ENCODE data around the gene NACC1. TPM values are rescaled to one million over a fixed set of nuclear protein-coding genes. Genes with fewer than 3 reads are reported as not detected.

Gene NACC1
- total and polyA plus RNA-seq, 2 of the 13 experiments (the other 11 are each of a cell fraction or from before 2014, with no cell fraction given) = 31.8 to 42.3 TPM

DNA sequence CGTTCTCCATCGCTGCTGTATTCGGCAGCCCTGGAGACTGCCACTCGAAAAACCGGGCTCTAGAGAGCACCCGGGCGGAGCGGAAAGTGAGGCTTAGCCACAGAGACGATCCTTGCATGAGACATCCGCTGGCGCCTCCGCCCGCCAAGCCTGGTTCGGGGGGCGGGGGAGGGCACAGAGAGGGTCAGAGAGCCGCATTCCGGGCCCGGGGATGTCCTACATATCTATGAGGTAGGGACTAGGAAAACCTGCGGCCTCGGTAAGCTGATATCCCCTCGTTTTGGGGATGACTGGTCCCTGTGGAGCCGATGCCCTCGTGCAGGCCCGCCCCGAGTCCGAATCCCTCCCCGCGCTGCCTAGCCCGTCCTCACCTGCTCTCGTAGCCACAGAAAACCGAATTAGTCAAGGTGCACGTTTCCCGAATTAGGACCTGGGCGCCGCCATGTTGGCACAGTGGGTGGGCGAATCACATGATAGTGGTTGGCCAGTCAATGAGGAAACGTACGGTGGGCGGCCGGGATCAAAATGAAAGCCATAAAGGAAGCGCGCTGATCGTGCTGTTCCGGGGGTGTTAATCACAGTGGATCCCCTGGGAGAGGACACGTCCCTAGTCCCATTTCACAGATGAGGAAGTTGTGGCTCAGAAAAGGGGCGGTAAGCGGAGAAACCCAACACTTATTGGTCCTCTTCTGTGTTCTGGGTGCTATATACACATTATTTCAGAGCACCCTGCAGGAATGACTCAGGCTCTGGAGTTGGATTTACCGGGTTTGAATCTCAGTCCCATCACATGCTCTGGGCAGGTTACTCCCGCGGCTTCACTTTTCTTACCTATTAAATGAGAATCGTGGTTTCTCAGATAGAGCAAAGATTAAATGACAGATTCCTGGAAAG is 1.5 kb upstream of the NACC1 start, which contains the start of gene TRMT1 (continued):
- TF ChIP-seq, protein P1, sequence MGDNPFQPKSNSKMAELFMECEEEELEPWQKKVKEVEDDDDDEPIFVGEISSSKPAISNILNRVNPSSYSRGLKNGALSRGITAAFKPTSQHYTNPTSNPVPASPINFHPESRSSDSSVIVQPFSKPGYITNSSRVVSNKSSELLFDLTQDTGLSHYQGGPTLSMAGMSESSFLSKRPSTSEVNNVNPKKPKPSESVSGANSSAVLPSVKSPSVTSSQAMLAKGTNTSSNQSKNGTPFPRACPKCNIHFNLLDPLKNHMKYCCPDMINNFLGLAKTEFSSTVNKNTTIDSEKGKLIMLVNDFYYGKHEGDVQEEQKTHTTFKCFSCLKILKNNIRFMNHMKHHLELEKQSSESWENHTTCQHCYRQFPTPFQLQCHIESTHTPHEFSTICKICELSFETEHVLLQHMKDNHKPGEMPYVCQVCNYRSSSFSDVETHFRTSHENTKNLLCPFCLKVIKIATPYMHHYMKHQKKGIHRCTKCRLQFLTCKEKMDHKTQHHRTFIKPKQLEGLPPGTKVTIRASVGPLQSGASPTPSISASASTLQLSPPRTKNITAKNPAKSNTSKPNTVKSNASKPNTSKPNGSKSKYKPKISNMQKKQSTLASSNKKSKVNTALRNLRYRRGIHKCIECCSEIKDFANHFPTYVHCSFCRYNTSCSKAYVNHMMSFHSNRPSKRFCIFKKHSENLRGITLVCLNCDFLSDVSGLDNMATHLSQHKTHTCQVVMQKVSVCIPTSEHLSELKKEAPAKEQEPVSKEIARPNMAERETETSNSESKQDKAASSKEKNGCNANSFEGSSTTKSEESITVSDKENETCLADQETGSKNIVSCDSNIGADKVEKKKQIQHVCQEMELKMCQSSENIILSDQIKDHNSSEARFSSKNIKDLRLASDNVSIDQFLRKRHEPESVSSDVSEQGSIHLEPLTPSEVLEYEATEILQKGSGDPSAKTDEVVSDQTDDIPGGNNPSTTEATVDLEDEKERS (CRISPR knock-in tag; IDR thresholded peaks at IDR 0.05) = no peak
- TF ChIP-seq GABPB1 (CRISPR knock-in tag; IDR thresholded peaks at IDR 0.05) (peak; percentile 81), PAWR (CRISPR knock-in tag; IDR thresholded peaks at IDR 0.05; ENCODE audit: borderline replicate concordance) (no peak), HES4 (CRISPR knock-in tag; IDR thresholded peaks at IDR 0.05; ENCODE audit: borderline replicate concordance) (no peak), ATF1 (CRISPR knock-in tag; IDR thresholded peaks at IDR 0.05) (0 out of 2 replicates have a peak, but pooled peaks have one; percentile 33), ZBTB7B (CRISPR knock-in tag; IDR thresholded peaks at IDR 0.05) (peak; percentile 62; the same call in 1 of the 2 replicates), SP4 (CRISPR knock-in tag; IDR thresholded peaks at IDR 0.05) (peak; percentile 50; the same call in 1 of the 2 replicates), ZNF780A (CRISPR knock-in tag; IDR thresholded peaks at IDR 0.05) (no peak), ZNF441 (CRISPR knock-in tag; IDR thresholded peaks at IDR 0.05; ENCODE audit: borderline replicate concordance) (peak; percentile 53; the same call in 1 of the 2 replicates), ZNF451 (CRISPR knock-in tag; IDR thresholded peaks at IDR 0.05) (no peak), RAD51 (IDR thresholded peaks at IDR 0.05; ENCODE audit: borderline replicate concordance) (peak; percentile 60), ZNF256 (CRISPR knock-in tag; conservative IDR thresholded peaks at IDR 0.05) (no peak; the same call in 1 of the 2 replicates), ZNF33B (CRISPR knock-in tag; IDR thresholded peaks at IDR 0.05) (0 out of 2 replicates have a peak, but pooled peaks have one; percentile 69), ZNF644 (CRISPR knock-in tag; IDR thresholded peaks at IDR 0.05; ENCODE audit: low read depth) (no peak), ZNF30 (CRISPR knock-in tag; IDR thresholded peaks at IDR 0.05) (no peak), ZNF740 (CRISPR knock-in tag; IDR thresholded peaks at IDR 0.05) (peak; percentile 92), CAMTA2 (CRISPR knock-in tag; IDR thresholded peaks at IDR 0.05; ENCODE audit: borderline replicate concordance) (no peak), ZNF616 (CRISPR knock-in tag; IDR thresholded peaks at IDR 0.05; ENCODE audit: low read depth) (no peak), ZNF691 (CRISPR knock-in tag; IDR thresholded peaks at IDR 0.05; ENCODE audit: borderline replicate concordance, low read depth) (0 out of 2 replicates have a peak, but pooled peaks have one; percentile 74), PHF8 (CRISPR knock-in tag; IDR thresholded peaks at IDR 0.05) (peak; percentile 79), POLR2AphosphoS5 (IDR thresholded peaks at IDR 0.05; ENCODE audit: low read depth, low read length) (peak; percentile 57; the same call in 1 of the 2 replicates), SOX5 (CRISPR knock-in tag; IDR thresholded peaks at IDR 0.05; ENCODE audit: borderline replicate concordance) (no peak), ISX (CRISPR knock-in tag; conservative IDR thresholded peaks at IDR 0.05) (no peak)
- TF ChIP-seq, protein P2, sequence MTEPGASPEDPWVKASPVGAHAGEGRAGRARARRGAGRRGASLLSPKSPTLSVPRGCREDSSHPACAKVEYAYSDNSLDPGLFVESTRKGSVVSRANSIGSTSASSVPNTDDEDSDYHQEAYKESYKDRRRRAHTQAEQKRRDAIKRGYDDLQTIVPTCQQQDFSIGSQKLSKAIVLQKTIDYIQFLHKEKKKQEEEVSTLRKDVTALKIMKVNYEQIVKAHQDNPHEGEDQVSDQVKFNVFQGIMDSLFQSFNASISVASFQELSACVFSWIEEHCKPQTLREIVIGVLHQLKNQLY (CRISPR knock-in tag; IDR thresholded peaks at IDR 0.05) = 0 out of 2 replicates have a peak, but pooled peaks have one; percentile 18
- TF ChIP-seq, protein P3, sequence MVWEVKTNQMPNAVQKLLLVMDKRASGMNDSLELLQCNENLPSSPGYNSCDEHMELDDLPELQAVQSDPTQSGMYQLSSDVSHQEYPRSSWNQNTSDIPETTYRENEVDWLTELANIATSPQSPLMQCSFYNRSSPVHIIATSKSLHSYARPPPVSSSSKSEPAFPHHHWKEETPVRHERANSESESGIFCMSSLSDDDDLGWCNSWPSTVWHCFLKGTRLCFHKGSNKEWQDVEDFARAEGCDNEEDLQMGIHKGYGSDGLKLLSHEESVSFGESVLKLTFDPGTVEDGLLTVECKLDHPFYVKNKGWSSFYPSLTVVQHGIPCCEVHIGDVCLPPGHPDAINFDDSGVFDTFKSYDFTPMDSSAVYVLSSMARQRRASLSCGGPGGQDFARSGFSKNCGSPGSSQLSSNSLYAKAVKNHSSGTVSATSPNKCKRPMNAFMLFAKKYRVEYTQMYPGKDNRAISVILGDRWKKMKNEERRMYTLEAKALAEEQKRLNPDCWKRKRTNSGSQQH (CRISPR knock-in tag; IDR thresholded peaks at IDR 0.05; ENCODE audit: low read depth) = peak; percentile 99

Data from HepG2 (cell line).